SHP77 treated with DMSO at 0.1 percent for 48 hours (cell line): ENCODE results near the gene EPS8L3.
"Not testable (repeated sequence)": the region's sequence is repeated elsewhere in the genome, so short reads cannot be mapped to it uniquely, and the experiment has no call there.

Source experiments
- DNase-seq: peaks from one replicate; lab custom pipeline; 2025; lab: John Stamatoyannopoulos, UW

The EPS8L3 gene

DNA sequence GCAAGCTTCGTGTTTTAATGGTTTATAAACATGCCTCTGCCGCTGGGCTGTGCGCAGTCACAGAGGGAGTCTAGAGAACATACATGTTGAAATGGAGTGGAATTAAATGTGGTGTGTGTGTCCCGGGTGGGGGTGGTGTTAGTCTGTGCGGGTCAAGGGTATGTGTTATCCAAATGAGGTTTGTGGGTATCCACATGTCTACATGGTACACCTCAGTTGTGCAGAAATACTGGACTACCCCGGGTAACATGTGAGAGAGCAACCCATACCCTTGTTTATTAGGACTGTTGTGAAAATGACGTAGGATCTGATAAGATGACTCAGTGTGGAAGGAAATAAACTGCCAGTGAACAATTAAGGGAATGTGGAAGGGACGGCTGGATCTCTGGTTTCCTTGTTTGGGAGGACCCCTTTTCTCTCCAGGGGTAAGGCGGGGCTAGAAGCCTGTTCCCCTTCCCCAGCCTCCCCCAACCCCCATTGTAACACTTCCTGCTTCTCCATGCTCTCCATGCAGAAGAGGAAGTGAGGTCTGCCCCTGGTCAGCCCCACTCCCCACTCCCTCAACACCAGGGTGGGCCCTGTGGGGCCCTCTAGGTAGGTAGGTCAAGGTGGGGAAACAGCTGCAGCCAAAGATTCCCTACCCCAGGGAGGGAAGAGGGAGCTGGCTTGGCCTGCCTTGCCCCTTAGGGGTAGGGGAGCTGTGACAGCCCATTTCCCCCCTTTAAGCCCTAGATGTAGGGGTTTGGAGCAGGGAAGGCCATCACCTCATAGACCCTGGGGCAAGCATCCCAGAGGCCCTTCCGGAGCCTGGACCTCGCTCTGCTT is 690 bp downstream of the EPS8L3 start:
- DNase-seq, result no peak

DNA sequence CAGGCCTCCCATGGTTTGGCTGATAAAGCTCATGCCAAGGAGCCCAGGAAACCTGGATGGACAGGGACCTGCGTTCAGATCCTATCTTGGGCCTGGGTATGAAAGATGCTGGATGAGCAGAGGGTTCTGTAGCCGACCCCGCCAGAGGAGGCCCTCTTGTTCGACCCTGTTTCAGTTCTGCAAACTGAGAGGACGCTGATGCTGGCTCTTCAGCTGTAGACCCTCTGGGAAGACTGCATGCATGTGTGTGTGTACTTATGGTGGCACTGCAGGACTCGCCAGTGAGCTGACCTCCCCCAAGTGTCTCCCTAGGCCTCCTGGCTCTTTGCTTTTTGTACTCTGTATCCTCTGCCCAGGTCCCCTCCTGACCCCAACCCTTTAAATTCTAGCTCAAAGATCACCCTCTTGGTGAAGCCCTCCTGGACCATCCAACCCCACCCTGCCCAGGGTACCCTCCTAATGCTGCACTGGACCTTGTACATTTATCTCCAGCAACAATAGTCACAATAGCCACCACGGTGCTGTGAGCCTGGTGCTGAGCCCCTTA is 1.6 kb downstream of the EPS8L3 start:
- no peak for DNase-seq

DNA sequence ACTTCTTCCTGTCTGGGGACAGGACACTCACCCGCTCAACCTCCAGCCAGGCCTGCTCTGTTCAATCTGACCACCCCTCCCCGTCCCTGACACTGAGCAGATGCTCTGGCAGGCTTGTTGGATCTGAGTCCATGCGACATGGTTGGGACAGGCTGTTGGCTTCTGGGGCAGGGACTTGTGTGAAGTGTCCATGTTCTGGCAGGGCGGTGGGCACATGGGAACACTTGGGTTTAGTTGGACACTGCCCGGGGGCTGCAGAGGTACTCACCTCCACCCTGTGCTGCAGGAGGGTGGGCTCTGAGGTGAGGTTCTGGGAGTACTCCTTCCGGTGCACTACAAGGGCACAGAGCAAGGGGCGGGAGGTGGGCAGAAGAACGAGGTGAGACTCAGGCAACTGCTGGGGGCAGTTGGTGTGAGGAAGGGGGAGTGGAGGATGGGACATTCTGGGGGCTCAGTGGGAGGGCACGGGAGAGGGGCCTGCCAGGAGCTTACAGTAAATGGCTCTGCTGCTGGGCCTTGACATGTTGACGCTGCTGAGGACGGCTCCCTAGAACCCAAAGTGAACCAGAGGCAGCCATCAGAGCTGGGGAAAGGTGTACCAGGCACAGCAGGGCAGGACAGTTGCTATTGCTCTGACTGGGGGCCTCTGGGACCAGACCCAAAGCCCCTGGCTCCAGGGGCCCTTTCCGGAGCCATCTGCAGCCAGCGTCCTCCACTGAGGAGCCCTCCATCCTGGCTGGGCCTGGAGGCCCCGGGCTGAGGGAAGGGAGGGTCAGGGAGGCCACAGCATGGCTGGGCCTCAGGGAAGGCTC is 2.3 kb downstream of the EPS8L3 start:
- no peak for DNase-seq

DNA sequence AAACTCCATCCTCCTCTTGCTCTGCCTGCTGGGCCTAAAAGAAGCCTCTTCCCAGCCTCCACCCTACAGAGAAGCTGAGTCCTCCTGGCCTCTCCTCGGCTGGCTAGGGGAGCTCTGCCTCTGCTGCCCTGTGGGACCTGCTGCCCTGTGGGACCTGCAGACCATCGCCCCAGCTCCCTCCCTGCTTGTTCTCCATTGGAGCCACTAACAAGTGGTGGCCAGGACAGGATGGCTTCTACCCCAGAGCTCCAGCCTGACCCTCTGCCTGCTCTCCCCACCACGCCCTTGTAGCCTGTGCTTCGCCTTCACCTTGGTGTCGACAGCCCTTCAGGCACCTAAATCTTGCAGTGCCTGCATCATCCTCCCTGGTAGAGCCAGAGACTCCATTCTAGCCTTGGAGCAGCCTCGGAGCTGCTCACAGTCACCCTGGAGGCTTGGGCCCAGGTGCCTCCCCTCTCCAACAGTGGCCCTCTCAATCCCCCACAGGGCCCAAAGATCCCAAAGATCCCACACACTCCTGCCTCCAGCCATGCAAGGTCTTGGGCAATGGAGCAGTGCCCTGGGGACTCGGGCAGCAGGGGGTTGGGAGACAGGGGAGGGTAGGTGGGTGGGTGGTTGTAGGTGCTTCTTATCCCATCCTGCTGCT is 3.0 kb downstream of the EPS8L3 start:
- no peak for DNase-seq

DNA sequence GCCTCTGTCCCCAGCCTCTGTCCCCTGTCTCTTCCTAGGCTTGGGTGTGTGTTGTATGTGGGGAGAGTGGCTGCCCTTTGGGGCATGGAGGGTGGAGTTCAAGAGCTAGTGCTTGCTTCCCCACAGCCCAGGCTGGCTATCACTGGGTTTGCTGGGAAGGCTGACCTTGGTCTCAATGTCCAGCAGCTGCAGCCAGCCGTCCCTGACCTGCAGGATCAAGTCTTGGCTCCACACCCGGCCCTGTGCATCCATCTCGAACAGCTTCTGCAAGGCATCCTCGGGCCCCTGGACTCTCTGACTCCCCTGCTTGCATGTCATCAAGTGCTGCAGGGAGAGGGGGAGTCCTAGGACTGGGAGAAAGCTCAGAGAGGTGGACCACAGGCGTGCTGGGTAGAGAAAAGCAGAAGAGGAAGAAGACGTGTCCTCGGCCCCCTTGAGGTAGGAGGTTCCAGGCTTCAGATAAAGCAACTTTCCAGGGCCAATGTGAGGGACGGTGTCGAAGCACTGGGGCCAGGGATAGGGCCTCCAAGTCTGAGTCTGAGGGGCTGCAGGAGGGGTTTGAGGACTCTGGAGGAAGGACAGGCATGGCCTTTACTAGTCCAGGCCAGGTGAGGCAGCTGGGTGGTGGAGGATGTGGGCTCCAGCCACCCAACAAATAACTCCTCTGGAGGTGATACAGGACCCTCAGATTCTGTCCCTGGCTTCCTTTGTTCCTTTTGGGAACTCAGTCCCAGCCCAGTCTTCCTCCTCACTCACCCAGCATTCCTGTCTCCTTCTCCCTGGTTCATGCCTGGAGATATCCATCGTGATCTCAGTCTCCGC is 4.0 kb downstream of the EPS8L3 start:
- no peak for DNase-seq

DNA sequence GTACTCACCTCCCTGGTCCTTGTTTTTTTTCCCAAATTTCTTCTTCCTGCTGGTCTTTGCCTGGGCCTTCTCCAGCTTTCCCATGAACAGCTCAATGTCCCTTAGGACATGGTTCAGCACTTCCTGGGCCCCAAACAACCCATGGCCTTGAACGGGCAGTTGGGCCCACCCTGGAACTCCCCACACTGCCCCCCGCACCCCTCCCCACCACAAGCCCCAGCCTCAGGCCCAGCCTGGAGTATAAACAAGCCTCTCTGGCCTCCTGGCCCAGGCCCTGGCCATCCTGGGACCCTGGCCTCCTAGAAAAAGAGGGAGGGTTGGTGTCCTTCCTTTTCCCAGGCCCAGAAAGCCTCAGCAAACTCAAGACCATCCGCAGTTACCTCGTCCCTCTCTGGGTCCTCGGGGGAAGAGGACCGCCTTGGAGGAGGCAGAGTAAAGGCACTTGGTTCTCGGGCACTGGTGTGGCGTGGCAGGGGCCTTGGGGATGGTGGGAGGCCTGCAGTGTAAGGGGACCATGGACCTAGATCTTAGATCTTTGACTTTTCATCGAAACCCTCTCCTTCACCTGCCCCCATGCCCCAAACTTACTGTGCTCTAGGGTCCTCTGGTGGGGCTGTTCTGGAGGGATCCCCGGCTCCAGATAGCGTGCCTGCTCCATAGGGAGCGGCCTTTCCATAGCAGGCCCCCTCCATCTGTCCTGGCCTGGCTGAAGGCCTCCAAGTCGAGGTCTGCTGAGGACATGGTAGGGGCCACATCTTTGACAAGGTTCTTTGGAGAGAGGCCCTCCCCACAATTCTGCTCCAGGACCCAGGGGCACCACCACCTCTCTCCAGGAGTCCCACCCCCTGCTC is 5.6 kb downstream of the EPS8L3 start:
- DNase-seq, result no peak

GRCh38 chr1:109756848-109757521 is 6.7 kb downstream of the EPS8L3 start:
- DNase-seq, result no peak

GRCh38 chr1:109756325-109756724 is 7.4 kb downstream of the EPS8L3 start:
- DNase-seq, result not testable (repeated sequence)

- no peak for DNase-seq
Observed at GRCh38 chr1:109754738-109755137, 9.0 kb downstream of the EPS8L3 start.

DNA sequence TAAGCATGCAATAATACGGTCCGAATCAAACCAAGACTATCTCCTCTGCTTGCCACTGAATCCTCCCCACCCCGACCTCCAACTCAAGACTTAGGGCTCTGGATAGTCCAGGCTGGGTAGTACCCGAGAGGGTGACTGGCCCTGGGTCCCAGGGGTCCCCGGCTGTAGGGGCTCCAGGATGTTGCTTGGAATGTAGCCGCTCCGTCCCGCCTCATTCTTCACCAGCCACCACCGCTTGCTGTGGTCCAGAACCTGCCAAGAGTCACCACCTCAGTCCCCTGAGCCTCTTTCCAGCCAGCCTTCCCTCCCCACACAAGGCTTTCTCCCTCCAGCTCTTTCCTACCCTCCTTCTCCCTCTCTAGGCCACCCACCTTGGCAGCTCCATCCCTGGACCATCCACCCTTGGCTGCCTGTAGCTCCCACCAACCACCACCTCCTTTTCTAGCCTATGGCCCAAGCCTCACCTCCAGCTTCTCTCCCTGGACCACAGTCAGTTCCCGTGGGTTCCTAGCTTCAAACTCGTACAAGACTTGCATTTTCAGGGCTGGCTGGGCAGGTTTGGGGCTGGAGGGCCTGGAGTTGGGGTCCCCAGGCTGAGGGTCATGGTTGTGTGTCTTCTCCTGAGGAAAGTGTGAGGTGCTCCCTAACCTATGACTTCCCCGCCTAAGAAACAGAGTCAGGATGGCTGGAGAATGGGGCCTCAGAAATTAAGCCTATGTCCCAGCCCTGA is 12.0 kb downstream of the EPS8L3 start:
- no peak for DNase-seq

DNA sequence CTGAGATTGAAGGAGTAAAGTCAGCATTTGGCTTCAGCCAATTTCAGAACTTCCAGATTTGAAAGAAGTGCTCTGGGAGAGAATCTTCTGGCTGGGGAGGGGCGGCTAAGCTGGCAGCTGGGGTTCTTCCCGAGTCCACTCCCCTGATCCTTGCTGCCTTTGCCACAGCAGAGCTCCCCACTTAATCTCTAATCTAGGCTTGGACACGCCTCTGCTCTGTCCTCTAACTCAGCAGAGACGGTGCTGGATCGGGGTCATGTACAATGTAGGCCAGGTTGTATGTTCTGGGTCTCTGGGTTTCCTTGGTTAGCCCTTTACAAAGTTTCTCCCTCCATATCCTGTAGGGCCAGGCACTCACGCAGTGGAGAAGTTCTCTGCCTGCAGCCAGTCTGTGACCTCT is 12.8 kb downstream of the EPS8L3 start:
- no peak for DNase-seq

- no peak for DNase-seq
Observed at GRCh38 chr1:109750241-109750882, 13.4 kb downstream of the EPS8L3 start.

GRCh38 chr1:109749221-109749620 is 14.5 kb downstream of the EPS8L3 start:
- no peak for DNase-seq

GRCh38 chr1:109748311-109748710 is 15.4 kb downstream of the EPS8L3 start:
- DNase-seq, result not testable (repeated sequence)

GRCh38 chr1:109740615-109741373 is 22.9 kb downstream of the EPS8L3 start, which contains the start of gene GSTM3:
TSS of gene GSTM3 (minus strand) at chr1:109741038. CDS start at chr1:109740287, 751 bp downstream.
- DNase-seq, result no peak

GRCh38 chr1:109739738-109740614 is 23.7 kb downstream of the EPS8L3 start:
- no peak for DNase-seq
